HG03439 (cell line): ENCODE results near the gene LOXHD1.

Experiments used
- ATAC-seq: cut with Tn5 transposase; IDR thresholded peaks from one replicate; pipeline ENCODE4 v1.9.1; 2021; ENCODE audit warnings: mild to moderate bottlenecking, moderate library complexity; ENCODE audit not compliant: unreplicated experiment

The LOXHD1 gene

GRCh38 chr18:46482831-46483230 is 174.2 kb downstream of the LOXHD1 start:
- ATAC-seq: no peak

- ATAC-seq: no peak
Observed at GRCh38 chr18:46481847-46482245, 175.2 kb downstream of the LOXHD1 start.

- ATAC-seq: no peak
Observed at GRCh38 chr18:46481048-46481846, 175.8 kb downstream of the LOXHD1 start.

GRCh38 chr18:46480226-46480625 is 176.8 kb downstream of the LOXHD1 start:
- no peak for ATAC-seq

GRCh38 chr18:46478796-46479195 is 178.2 kb downstream of the LOXHD1 start:
- no peak for ATAC-seq

GRCh38 chr18:46477425-46478011 is 179.5 kb downstream of the LOXHD1 start:
- no peak for ATAC-seq

GRCh38 chr18:46475390-46475752 is 181.6 kb downstream of the LOXHD1 start:
- ATAC-seq: no peak

- no peak for ATAC-seq
Observed at GRCh38 chr18:46474487-46475389, 182.3 kb downstream of the LOXHD1 start.

GRCh38 chr18:46471809-46472498 is 185.1 kb downstream of the LOXHD1 start:
- ATAC-seq: no peak

- no peak for ATAC-seq
Observed at GRCh38 chr18:46470714-46471113, 186.3 kb downstream of the LOXHD1 start.

GRCh38 chr18:46469186-46469915 is 187.7 kb downstream of the LOXHD1 start:
- no peak for ATAC-seq

GRCh38 chr18:46468426-46469180 is 188.4 kb downstream of the LOXHD1 start:
- ATAC-seq: no peak

- ATAC-seq: no peak
Observed at GRCh38 chr18:46466234-46467160, 190.5 kb downstream of the LOXHD1 start.

- ATAC-seq: no peak
Observed at GRCh38 chr18:46464926-46465655, 191.9 kb downstream of the LOXHD1 start.

GRCh38 chr18:46462523-46462922 is 194.5 kb downstream of the LOXHD1 start:
- ATAC-seq: no peak

- ATAC-seq: no peak
Observed at GRCh38 chr18:46461993-46462392, 195.0 kb downstream of the LOXHD1 start.

- ATAC-seq: no peak
Observed at GRCh38 chr18:46460754-46461153, 196.3 kb downstream of the LOXHD1 start.
